HK-2 (cell line): ENCODE results near the gene CSMD2.

Experiments
- DNase-seq: peaks from one replicate; pipeline ENCODE4 v3.0.0-alpha.2; 2018; ENCODE audit not compliant: unreplicated experiment

The CSMD2 gene

GRCh38 chr1:33683913-33684312 lies 481.1 kb downstream of the CSMD2 start:
- DNase-seq, result no peak

- no peak for DNase-seq
These were observed 482.7 kb downstream of the CSMD2 start for GRCh38 chr1:33682371-33682770.

GRCh38 chr1:33680281-33680840 lies 484.7 kb downstream of the CSMD2 start:
- no peak for DNase-seq

- no peak for DNase-seq
These were observed 494.5 kb downstream of the CSMD2 start for GRCh38 chr1:33670567-33670966.

- no peak for DNase-seq
These were observed 496.3 kb downstream of the CSMD2 start for GRCh38 chr1:33668695-33669094.

GRCh38 chr1:33667386-33668282 lies 497.4 kb downstream of the CSMD2 start:
- no peak for DNase-seq

- DNase-seq, result no peak
These were observed 498.4 kb downstream of the CSMD2 start for GRCh38 chr1:33666616-33667015.

GRCh38 chr1:33661811-33662454 lies 503.1 kb downstream of the CSMD2 start:
- no peak for DNase-seq

GRCh38 chr1:33660956-33661355 lies 504.1 kb downstream of the CSMD2 start:
- no peak for DNase-seq

GRCh38 chr1:33660244-33660643 lies 504.8 kb downstream of the CSMD2 start:
- DNase-seq, result no peak

- DNase-seq, result no peak
These were observed 505.4 kb downstream of the CSMD2 start for GRCh38 chr1:33659641-33660040.

- DNase-seq, result no peak
These were observed 507.2 kb downstream of the CSMD2 start for GRCh38 chr1:33657833-33658232.

- DNase-seq, result no peak
These were observed 508.5 kb downstream of the CSMD2 start for GRCh38 chr1:33656467-33657005.

GRCh38 chr1:33655496-33655895 lies 509.5 kb downstream of the CSMD2 start:
- DNase-seq, result no peak

GRCh38 chr1:33654267-33654834 lies 510.7 kb downstream of the CSMD2 start:
- no peak for DNase-seq

GRCh38 chr1:33653226-33653625 lies 511.8 kb downstream of the CSMD2 start:
- DNase-seq, result no peak

GRCh38 chr1:33650708-33651107 lies 514.3 kb downstream of the CSMD2 start:
- DNase-seq, result no peak

GRCh38 chr1:33649759-33650158 lies 515.3 kb downstream of the CSMD2 start:
- no peak for DNase-seq

GRCh38 chr1:33643216-33643615 lies 521.8 kb downstream of the CSMD2 start:
- DNase-seq, result no peak

GRCh38 chr1:33641104-33641830 lies 523.8 kb downstream of the CSMD2 start:
- DNase-seq, result no peak

GRCh38 chr1:33640114-33640660 lies 524.8 kb downstream of the CSMD2 start:
- no peak for DNase-seq
